Esophagus squamous epithelium (tissue), 5 donors: ENCODE data around the gene C3orf18. TPM values are rescaled to one million over a fixed set of nuclear protein-coding genes. Genes with fewer than 3 reads are reported as not detected.

Experiments used
- DNase-seq: peaks from one replicate; lab custom pipeline; 2025; lab: John Stamatoyannopoulos, UW
- H3K27ac ChIP-seq, 4 donors: fragments of 200-600 bp; sonication (generic); one replicate each; pipeline ENCODE4 v1.5.1; 2016 to 2019; ENCODE audit warnings: mild to moderate bottlenecking in 1 of 4
- H3K27me3 ChIP-seq, 4 donors: fragments of 200-600 bp; sonication (generic); 1 replicate in 3 of 4; 2 replicates in 1 of 4; pipeline versions ENCODE4 v1.5.1 to v1.6.0; 2017 to 2021; ENCODE audit warnings: antibody characterized with exemption in 1 of 4
- H3K36me3 ChIP-seq, 3 donors: fragments of 200-600 bp; sonication (generic); one replicate each; pipeline ENCODE4 v1.5.1; 2016 to 2019
- H3K4me1 ChIP-seq, 3 donors: fragments of 200-600 bp; sonication (generic); one replicate each; pipeline ENCODE4 v1.5.1; 2017 to 2019
- H3K4me3 ChIP-seq, 4 donors: fragments of 200-600 bp; sonication (generic); 1 replicate in 3 of 4; 2 replicates in 1 of 4; pipeline ENCODE4 v1.5.1; 2016 to 2019; ENCODE audit warnings: mild to moderate bottlenecking in 2 of 4, moderate library complexity in 1 of 4
- H3K9me3 ChIP-seq, 3 donors: fragments of 200-600 bp; sonication (generic); one replicate each; pipeline ENCODE4 v1.5.1; 2016 to 2019
- POLR2A ChIP-seq, 4 donors: fragments of 450-650 bp; IDR thresholded peaks; one replicate each; pipeline ENCODE4 v1.6.1; 2017; ENCODE audit warnings: antibody characterized with exemption in 4 of 4, mild to moderate bottlenecking in 4 of 4, moderate library complexity in 3 of 4
- WGBS, 2 donors: methylation state at CpG; one replicate each; pipeline ENCODE4 v1.1.5; 2018; 5-methylcytosine and 5-hydroxymethylcytosine counted together
- intact Hi-C: fragments of 100-400 bp; cut with DNase I; formaldehyde crosslinking; loops from one replicate; pipeline ENCODE4 v1.15.0; 2022
- total RNA-seq, 4 donors: library from RNA; depleted of rRNA; stranded (reverse); fragments of >200 nt; gene quantifications; one replicate each; pipeline ENCODE4 v1.1.0, GENCODE V29; 2016
- TF ChIP-seq, protein P1 (sequence below), 6 experiments: fragments of 450-650 bp in 4 of 6; fragments of 200-600 bp in 2 of 6; sonication (generic) in 2 of 6; IDR thresholded peaks; one replicate each; pipeline ENCODE4 v1.5.1; 2016 to 2019; ENCODE audit warnings: antibody characterized with exemption in 6 of 6, mild to moderate bottlenecking in 4 of 6, moderate library complexity in 4 of 6
- donor health status: DM: yes; HTN: yes; CAD: no.

The C3orf18 gene
- total RNA-seq, 4 donors from 2014 or later = 0.15 to 3.2 (median 1.2) TPM

DNA sequence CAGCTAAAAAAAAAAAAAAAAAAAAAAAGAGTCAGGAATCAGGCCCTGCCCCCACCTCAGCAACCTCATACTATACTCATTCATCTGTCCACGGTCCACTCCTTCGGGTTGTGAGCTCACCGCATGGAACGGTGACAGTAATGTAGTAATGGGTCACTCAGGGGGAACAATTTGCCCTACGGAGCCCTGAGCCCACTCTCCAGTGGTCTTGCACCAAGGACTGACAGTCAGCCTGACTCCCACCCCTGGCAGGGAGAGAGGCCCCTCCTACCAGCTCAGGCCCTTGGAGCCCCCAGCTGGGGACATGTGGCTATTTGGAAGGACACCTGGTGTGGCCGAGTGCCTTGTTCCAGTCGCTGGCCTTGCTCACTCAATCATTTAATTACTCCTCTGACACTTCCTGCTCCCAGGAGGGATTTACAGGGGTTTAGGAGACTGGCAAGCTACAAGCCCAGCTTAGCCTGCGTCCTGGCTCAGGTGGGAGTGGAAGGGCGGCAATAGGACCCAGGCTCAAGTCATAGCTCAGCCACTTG is 44.2 kb downstream of the C3orf18 start:
- Histone ChIP-seq H3K9me3 (no peaks in the 10 kb centered on the region), H3K4me1 (no peaks in the 10 kb centered on the region), H3K4me3 (no peak overlapping the region), H3K27ac (no peak overlapping the region), H3K27me3 (peaks cover 0 to 13% (median 0%) of the 10 kb centered on the region in 4 donors), H3K36me3 (no peaks in the 10 kb centered on the region)
- no peak for DNase-seq
- no peak for TF ChIP-seq POLR2A (IDR thresholded peaks at IDR 0.05)
- TF ChIP-seq, protein P1, sequence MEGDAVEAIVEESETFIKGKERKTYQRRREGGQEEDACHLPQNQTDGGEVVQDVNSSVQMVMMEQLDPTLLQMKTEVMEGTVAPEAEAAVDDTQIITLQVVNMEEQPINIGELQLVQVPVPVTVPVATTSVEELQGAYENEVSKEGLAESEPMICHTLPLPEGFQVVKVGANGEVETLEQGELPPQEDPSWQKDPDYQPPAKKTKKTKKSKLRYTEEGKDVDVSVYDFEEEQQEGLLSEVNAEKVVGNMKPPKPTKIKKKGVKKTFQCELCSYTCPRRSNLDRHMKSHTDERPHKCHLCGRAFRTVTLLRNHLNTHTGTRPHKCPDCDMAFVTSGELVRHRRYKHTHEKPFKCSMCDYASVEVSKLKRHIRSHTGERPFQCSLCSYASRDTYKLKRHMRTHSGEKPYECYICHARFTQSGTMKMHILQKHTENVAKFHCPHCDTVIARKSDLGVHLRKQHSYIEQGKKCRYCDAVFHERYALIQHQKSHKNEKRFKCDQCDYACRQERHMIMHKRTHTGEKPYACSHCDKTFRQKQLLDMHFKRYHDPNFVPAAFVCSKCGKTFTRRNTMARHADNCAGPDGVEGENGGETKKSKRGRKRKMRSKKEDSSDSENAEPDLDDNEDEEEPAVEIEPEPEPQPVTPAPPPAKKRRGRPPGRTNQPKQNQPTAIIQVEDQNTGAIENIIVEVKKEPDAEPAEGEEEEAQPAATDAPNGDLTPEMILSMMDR (IDR thresholded peaks at IDR 0.05) = no peak
- WGBS, 2 donors = 74 to 86% methylated on average over 5 to 9 of the region's 9 CpGs
- intact Hi-C loops = no loop called here

DNA sequence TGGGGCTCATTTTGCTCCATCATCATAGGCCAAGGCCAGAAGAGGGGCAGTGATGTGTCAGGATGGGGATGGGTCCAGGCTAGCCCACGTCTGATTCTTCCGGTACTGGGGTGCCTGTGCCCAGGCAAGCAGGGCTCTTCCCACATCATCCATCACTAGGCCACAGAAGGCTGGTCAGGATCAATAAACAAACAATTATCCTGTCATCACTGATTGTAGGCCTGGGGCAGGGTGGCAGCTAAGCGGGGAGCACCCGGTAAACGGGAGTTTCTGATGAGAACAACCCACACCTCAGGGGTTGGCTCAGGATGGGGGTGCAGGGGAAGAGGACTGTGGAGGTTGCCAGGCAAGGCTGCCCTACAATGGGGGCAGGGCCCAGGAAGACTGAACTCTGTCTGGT is 46.0 kb downstream of the C3orf18 start:
- Histone ChIP-seq H3K4me1 (no peaks in the 10 kb centered on the region), H3K27me3 (peaks cover 0 to 15% (median 0%) of the 10 kb centered on the region in 4 donors), H3K36me3 (no peaks in the 10 kb centered on the region), H3K27ac (no peak overlapping the region), H3K4me3 (no peak overlapping the region), H3K9me3 (no peaks in the 10 kb centered on the region)
- DNase-seq = no peak
- intact Hi-C loops = no loop called here
- 34 to 60% methylated on average over 1 to 5 of the region's 5 CpGs for whole genome bisulfite sequencing, 2 donors
- TF ChIP-seq, protein P1 (IDR thresholded peaks at IDR 0.05) = no peak
- no peak for TF ChIP-seq POLR2A (IDR thresholded peaks at IDR 0.05)

DNA sequence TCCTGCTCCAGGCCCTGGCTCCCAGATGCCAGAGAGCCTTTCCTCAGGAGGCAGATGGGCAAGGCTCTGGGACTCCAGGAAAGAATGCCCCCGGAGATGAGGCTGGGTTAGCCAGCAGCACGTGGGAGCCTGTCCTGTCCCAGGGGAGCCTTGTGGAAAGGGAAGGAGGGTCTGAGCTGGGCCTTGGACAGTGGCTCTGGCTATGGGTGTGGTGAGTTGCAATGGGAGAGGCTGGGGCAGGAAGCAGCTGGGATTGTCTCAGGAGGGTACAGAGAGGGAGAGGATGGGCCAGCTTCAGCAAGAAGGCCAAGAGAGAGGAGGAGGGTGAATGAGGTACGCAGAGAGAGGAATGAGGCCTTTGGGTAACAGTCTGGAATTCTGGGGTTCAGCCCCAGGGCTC is 46.7 kb downstream of the C3orf18 start:
- intact Hi-C loops = no loop called here
- DNase-seq = no peak
- Histone ChIP-seq H3K4me3 (no peak overlapping the region), H3K36me3 (no peaks in the 10 kb centered on the region), H3K4me1 (peaks cover 4 to 7% (median 7%) of the 10 kb centered on the region in 3 donors), H3K27me3 (peaks cover 0 to 15% (median 0%) of the 10 kb centered on the region in 4 donors), H3K27ac (no peak overlapping the region), H3K9me3 (no peaks in the 10 kb centered on the region)
- WGBS, 2 donors = 52 to 69% methylated on average over 1 to 2 of the region's 3 CpGs
- TF ChIP-seq, protein P1 (IDR thresholded peaks at IDR 0.05) = no peak
- TF ChIP-seq POLR2A (IDR thresholded peaks at IDR 0.05) = no peak

DNA sequence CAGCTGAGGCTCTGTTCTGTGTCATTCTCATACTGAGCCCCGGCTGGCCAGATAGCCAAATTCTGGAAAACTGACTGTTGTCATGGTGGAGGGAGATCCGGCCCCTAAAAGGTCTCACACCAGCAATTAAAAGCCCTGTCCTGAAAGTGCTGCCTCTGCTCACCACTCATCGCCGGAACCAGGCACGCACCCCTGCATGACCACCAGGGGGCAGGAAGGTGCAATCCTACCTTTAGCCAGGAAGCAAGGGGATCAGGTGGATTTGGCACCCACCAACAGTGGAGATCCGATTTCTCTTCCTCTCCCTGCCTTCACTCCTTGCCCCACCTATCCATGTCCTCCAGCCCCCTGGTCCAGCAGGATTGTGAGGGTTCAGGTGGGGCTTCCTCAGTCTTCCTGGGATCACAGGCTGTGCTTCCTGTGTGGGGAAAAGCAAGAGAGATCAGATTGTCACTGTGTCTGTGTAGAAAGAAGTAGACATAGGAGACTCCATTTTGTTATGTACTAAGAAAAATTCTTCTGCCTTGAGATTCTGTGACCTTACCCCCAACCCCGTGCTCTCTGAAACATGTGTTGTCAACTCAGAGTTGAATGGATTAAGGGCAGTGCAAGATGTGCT is 48.0 kb downstream of the C3orf18 start:
- WGBS, 2 donors = 10 to 15% methylated on average over 7 of the region's 7 CpGs
- no peaks in the 10 kb centered on the region for H3K9me3 ChIP-seq
- TF ChIP-seq, protein P1 (IDR thresholded peaks at IDR 0.05) = peak; percentile 82 to 91 (median 84)
- no peak for TF ChIP-seq POLR2A (IDR thresholded peaks at IDR 0.05)
- H3K27ac ChIP-seq = no peak overlapping the region
- no peak for DNase-seq
- H3K4me1 ChIP-seq = peaks cover 6 to 15% (median 7%) of the 10 kb centered on the region in 3 donors
- peaks cover 0 to 15% (median 0%) of the 10 kb centered on the region in 4 donors for H3K27me3 ChIP-seq
- no peaks in the 10 kb centered on the region for H3K36me3 ChIP-seq
- no peak overlapping the region for H3K4me3 ChIP-seq
- intact Hi-C loops = no loop called here

DNA sequence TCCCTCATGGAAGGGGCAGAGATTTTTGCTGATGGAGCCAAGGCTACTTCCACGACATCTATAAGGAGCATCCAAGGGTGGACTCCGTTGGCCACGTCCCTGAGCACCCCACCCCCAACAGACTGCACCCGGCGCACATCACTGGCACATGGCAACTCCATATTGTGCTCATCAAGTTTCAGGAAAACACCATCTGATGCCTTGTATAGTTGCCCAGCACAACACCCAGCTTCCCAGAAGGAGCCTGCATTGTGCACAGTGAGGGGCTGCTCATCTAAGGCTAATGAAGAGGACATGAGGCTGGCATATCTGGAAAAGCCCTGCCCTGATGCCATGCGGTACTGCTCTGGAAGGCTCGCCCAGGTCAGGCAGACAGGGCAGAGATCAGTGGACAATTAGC is 49.1 kb downstream of the C3orf18 start:
- H3K4me3 ChIP-seq = no peak overlapping the region
- no peak overlapping the region for H3K27ac ChIP-seq
- H3K27me3 ChIP-seq = peaks cover 0 to 15% (median 0%) of the 10 kb centered on the region in 4 donors
- H3K36me3 ChIP-seq = no peaks in the 10 kb centered on the region
- 82 to 89% methylated on average over 5 to 7 of the region's 7 CpGs for WGBS, 2 donors
- no peaks in the 10 kb centered on the region for H3K9me3 ChIP-seq
- no peak for DNase-seq
- H3K4me1 ChIP-seq = peaks cover 6 to 15% (median 7%) of the 10 kb centered on the region in 3 donors
- TF ChIP-seq POLR2A (IDR thresholded peaks at IDR 0.05) = no peak
- TF ChIP-seq, protein P1 (IDR thresholded peaks at IDR 0.05) = no peak
- intact Hi-C loops = no loop called here
